GM12892 (cell line): ENCODE results near the gene NR2C2.
A peak's percentile ranks its signal among the peaks of the same experiment; 100 is the strongest.

Experiments
- POLR2A ChIP-seq: IDR thresholded peaks from 2 replicates; pipeline ENCODE4 v1.6.1; 2011; ENCODE audit warnings: low read depth, low read length, control low read depth
- POLR2AphosphoS5 ChIP-seq: IDR thresholded peaks from 2 replicates; pipeline ENCODE4 v1.6.1; 2011; ENCODE audit warnings: low read depth, low read length, control low read depth

DNA sequence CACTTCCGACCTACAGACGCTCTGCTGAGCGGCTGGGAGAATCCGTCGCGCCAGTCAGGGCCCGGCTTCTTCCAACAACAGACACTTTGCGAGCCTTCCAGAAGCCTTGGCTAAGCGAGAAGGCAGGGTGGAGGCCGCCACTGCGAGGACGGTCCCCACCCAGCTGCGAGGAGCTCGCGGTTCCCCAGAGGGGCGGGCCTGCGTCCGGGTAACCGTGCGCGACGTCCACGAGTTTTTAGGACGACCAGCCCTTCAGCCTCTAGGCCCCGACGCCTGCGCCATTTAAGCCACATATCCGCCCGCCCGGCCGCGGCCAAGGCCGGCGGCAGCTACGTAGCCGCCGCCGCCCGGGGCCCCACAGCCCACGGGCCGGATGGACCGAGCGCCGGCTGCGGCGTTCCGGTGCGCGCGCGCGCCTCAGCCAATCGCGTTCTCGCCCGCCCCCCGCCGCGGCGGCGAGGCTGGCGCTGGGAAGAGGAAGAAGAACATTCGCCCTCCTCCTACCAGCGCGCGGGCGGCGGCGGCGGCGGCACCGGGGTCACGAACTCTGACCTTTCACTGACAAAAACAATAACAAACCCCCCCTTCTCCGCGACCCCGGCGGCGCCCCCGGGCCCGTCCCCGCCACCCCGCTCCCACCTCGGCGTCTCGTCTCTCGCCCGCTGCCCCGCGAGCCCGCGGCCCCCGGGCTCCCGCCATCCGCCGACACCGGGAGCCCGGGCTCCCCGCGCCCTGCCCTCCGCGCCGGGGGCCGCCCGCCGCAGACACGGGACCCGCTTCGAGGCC is at the start of gene NR2C2:
- TF ChIP-seq POLR2A (peak; percentile 89), POLR2AphosphoS5 (peak; percentile 76)
